ENCODE measurements around the gene PERM1.

DNA sequence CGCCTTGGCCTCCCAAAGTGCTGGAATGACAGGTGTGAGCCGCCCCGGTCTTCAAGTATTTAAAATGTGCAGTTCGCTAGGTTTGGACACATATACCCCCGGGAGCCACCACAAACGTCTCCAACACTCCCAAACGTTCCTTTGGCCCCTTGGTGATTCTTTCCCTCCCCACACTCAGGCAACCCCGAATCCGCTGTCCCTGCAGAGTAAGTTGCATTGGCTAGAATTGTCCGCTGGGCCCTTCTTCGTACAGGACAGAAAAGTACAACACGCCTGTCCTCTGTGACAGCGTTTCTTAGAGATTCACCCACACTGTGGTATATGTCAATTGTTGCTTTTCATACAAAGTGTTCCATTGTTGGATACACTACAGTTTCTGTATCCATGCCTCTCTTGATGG is 3.2 kb upstream of the PERM1 start:
- TF ChIP-seq, protein P1, sequence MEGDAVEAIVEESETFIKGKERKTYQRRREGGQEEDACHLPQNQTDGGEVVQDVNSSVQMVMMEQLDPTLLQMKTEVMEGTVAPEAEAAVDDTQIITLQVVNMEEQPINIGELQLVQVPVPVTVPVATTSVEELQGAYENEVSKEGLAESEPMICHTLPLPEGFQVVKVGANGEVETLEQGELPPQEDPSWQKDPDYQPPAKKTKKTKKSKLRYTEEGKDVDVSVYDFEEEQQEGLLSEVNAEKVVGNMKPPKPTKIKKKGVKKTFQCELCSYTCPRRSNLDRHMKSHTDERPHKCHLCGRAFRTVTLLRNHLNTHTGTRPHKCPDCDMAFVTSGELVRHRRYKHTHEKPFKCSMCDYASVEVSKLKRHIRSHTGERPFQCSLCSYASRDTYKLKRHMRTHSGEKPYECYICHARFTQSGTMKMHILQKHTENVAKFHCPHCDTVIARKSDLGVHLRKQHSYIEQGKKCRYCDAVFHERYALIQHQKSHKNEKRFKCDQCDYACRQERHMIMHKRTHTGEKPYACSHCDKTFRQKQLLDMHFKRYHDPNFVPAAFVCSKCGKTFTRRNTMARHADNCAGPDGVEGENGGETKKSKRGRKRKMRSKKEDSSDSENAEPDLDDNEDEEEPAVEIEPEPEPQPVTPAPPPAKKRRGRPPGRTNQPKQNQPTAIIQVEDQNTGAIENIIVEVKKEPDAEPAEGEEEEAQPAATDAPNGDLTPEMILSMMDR (IDR thresholded peaks at IDR 0.05), result no peak
- TF ChIP-seq POLR2A (IDR thresholded peaks at IDR 0.05) (no peak), EP300 (IDR thresholded peaks at IDR 0.05) (no peak), POLR2AphosphoS5 (IDR thresholded peaks at IDR 0.05) (no peak)
